GM23338 (cell line): ENCODE data around the gene EMILIN2. TPM values are rescaled to one million over a fixed set of nuclear protein-coding genes. Genes with fewer than 3 reads are reported as not detected.

ENCODE experiments used
- ATAC-seq: fragments of 200-7000 bp; cut with Tn5 transposase; 3 replicates; pipeline ENCODE4 v1.9.1; 2020
- DNase-seq: peaks from one replicate; pipeline ENCODE4 v3.0.0-alpha.2; 2015; ENCODE audit warnings: low spot score
- H2AFZ ChIP-seq: fragments of 200-600 bp; sonication (generic); 2 replicates; pipeline ENCODE4 v1.8.0; 2016; ENCODE audit warnings: antibody characterized with exemption, mild to moderate bottlenecking, moderate library complexity
- H3F3A ChIP-seq: fragments of 200-600 bp; sonication (generic); replicated peaks from 2 replicates; pipeline ENCODE4 v1.8.0; 2017; ENCODE audit warnings: antibody characterized with exemption, mixed run types, low read depth
- H3K27ac ChIP-seq: fragments of 200-600 bp; sonication (generic); 2 replicates; pipeline ENCODE4 v1.6.1; 2016; ENCODE audit warnings: low read depth
- H3K27me3 ChIP-seq: fragments of 200-600 bp; sonication (generic); 2 replicates; pipeline ENCODE4 v1.8.0; 2016; ENCODE audit warnings: mild to moderate bottlenecking, mixed run types, moderate library complexity; ENCODE audit not compliant: insufficient read depth
- H3K36me3 ChIP-seq: fragments of 200-600 bp; sonication (generic); 2 replicates; pipeline ENCODE4 v1.8.0; 2016; ENCODE audit warnings: mild to moderate bottlenecking; ENCODE audit not compliant: insufficient read depth
- H3K4me1 ChIP-seq: fragments of 200-600 bp; sonication (generic); 2 replicates; pipeline ENCODE4 v1.8.0; 2016; ENCODE audit warnings: mild to moderate bottlenecking, moderate library complexity; ENCODE audit not compliant: insufficient read depth
- H3K4me2 ChIP-seq: fragments of 200-600 bp; sonication (generic); 2 replicates; pipeline ENCODE4 v1.7.1; 2017; ENCODE audit warnings: mixed run types
- H3K4me3 ChIP-seq: fragments of 200-600 bp; sonication (generic); 2 replicates; pipeline ENCODE4 v1.6.1; 2016; ENCODE audit warnings: mixed run types
- H3K79me2 ChIP-seq: fragments of 200-600 bp; sonication (generic); replicated peaks from 2 replicates; pipeline ENCODE4 v1.8.0; 2017; ENCODE audit warnings: mild to moderate bottlenecking; ENCODE audit not compliant: insufficient read depth
- H3K9me2 ChIP-seq: fragments of 200-600 bp; sonication (generic); 2 replicates; pipeline ENCODE4 v1.8.0; 2017; ENCODE audit not compliant: insufficient read depth
- H4K20me1 ChIP-seq: fragments of 200-600 bp; sonication (generic); replicated peaks from 2 replicates; pipeline ENCODE4 v1.8.0; 2017; ENCODE audit warnings: mild to moderate bottlenecking; ENCODE audit not compliant: insufficient read depth
- H3K27ac Mint-ChIP-seq: 2 replicates; pipeline ENCODE4 v1.8.0; 2020; ENCODE audit warnings: inconsistent platforms, mild to moderate bottlenecking, moderate library complexity, mixed read lengths
- H3K27me3 Mint-ChIP-seq: 3 replicates; pipeline ENCODE4 v1.8.0; 2022; ENCODE audit warnings: low read depth, mild to moderate bottlenecking, moderate library complexity, mixed read lengths, inconsistent platforms; ENCODE audit not compliant: insufficient read depth, poor library complexity
- H3K36me3 Mint-ChIP-seq: 3 replicates; pipeline ENCODE4 v1.8.0; 2021; ENCODE audit warnings: low read depth, mild to moderate bottlenecking, inconsistent platforms, moderate library complexity, mixed read lengths
- H3K4me1 Mint-ChIP-seq: 3 replicates; pipeline ENCODE4 v1.8.0; 2020; ENCODE audit warnings: mild to moderate bottlenecking, inconsistent platforms, mixed read lengths
- H3K4me3 Mint-ChIP-seq: 3 replicates; pipeline ENCODE4 v1.8.0; 2021; ENCODE audit warnings: moderate library complexity, mild to moderate bottlenecking, inconsistent platforms, mixed read lengths
- H3K9me3 Mint-ChIP-seq: 3 replicates; pipeline ENCODE4 v1.8.0; 2020; ENCODE audit warnings: moderate library complexity, mild to moderate bottlenecking, inconsistent platforms, mixed read lengths
- CREB1 ChIP-seq: fragments of 250-450 bp; sonication (Bioruptor Pico); IDR thresholded peaks from 2 replicates; pipeline ENCODE4 v1.5.0; 2020; ENCODE audit warnings: low read depth, mild to moderate bottlenecking, moderate library complexity
- CTCF ChIP-seq, 2 experiments: fragments of 200-600 bp in 1 of 2; sonication (generic) in 1 of 2; conservative IDR thresholded peaks; 2 replicates each; pipeline versions ENCODE4 v1.5.1 to v1.6.1; 2016 to 2017; ENCODE audit warnings: antibody characterized with exemption in 2 of 2, low read depth in 2 of 2, mild to moderate bottlenecking in 2 of 2, moderate library complexity in 1 of 2
- ETS1 ChIP-seq: IDR thresholded peaks from 2 replicates; pipeline ENCODE4 v1.6.1; 2016; ENCODE audit warnings: antibody characterized with exemption
- EZH2 ChIP-seq: fragments of 200-600 bp; sonication (generic); IDR thresholded peaks from one replicate; pipeline ENCODE4 v1.8.0; 2017; ENCODE audit warnings: antibody characterized with exemption, mild to moderate bottlenecking, low read depth; ENCODE audit not compliant: unreplicated experiment
- EZH2phosphoT487 ChIP-seq: fragments of 200-600 bp; sonication (generic); IDR thresholded peaks from one replicate; pipeline ENCODE4 v1.8.1; 2018; ENCODE audit warnings: antibody characterized with exemption; ENCODE audit not compliant: unreplicated experiment
- JUNB ChIP-seq: IDR thresholded peaks from one replicate; pipeline ENCODE4 v1.6.1; 2016; ENCODE audit warnings: antibody characterized with exemption; ENCODE audit not compliant: unreplicated experiment
- NANOG ChIP-seq: IDR thresholded peaks from 2 replicates; pipeline ENCODE4 v1.6.1; 2016; ENCODE audit warnings: antibody characterized with exemption, borderline replicate concordance
- POLR2AphosphoS5 ChIP-seq: IDR thresholded peaks from 2 replicates; pipeline ENCODE4 v1.6.1; 2016; ENCODE audit warnings: antibody characterized with exemption, low read depth
- REST ChIP-seq: IDR thresholded peaks from one replicate; pipeline ENCODE4 v1.6.1; 2018; ENCODE audit warnings: antibody characterized with exemption; ENCODE audit not compliant: unreplicated experiment
- STAT1 ChIP-seq: IDR thresholded peaks from one replicate; pipeline ENCODE4 v1.6.1; 2016; ENCODE audit warnings: antibody characterized with exemption; ENCODE audit not compliant: unreplicated experiment
- ZNF462 ChIP-seq: fragments of 250-450 bp; sonication (Bioruptor Pico); IDR thresholded peaks from 2 replicates; pipeline ENCODE4 v1.5.0; 2020; ENCODE audit warnings: mild to moderate bottlenecking, moderate library complexity
- polyA plus RNA-seq: library from polyadenylated mRNA; unstranded; fragments of >200 nt; fragmentation: Nextera tagmentation; extraction: Ambion mirVana; gene quantifications from 2 replicates; pipeline ENCODE4 v1.2.1, GENCODE V29; 2016
- total RNA-seq: library from RNA; depleted of rRNA; stranded (reverse); fragments of >200 nt; shearing (Covaris generic); gene quantifications from 2 replicates; pipeline ENCODE4 v1.2.3, GENCODE V29; 2014

Gene EMILIN2
- total and polyA plus RNA-seq, 2 experiments from 2014 or later: 3.0 to 11.6 TPM

GRCh38 chr18:2893056-2893455 is 46.2 kb downstream of the EMILIN2 start:
- Histone ChIP-seq H3K4me2 (no peak overlapping the region), H4K20me1 (no peaks in the 10 kb centered on the region), H3K9me2 (no peaks in the 10 kb centered on the region), H3K79me2 (no peaks in the 10 kb centered on the region), H2AFZ (no peak overlapping the region), H3F3A (no peaks in the 10 kb centered on the region), H3K27ac (no peak overlapping the region), H3K4me1 (peaks cover 4% of the 10 kb centered on the region; the same call in 1 of the 2 replicates), H3K4me3 (no peak overlapping the region), H3K36me3 (no peaks in the 10 kb centered on the region), H3K27me3 (no peaks in the 10 kb centered on the region)
- DNase-seq (no peak), ATAC-seq (no peak)
- TF ChIP-seq POLR2AphosphoS5 (no peak), CREB1 (CRISPR knock-in tag) (no peak), ETS1 (no peak), CTCF (conservative IDR thresholded peaks at IDR 0.05; ENCODE audit: low read depth in 2 of 2) (no peak), EZH2 (no peak), NANOG (no peak), ZNF462 (no peak), JUNB (no peak), EZH2phosphoT487 (no peak), REST (no peak), STAT1 (no peak)
- peaks cover 5% of the 10 kb centered on the region; the same call in 1 of the 3 replicates for H3K9me3 Mint-ChIP-seq
- no peak overlapping the region for H3K27ac Mint-ChIP-seq
- H3K4me3 Mint-ChIP-seq: no peak overlapping the region
- H3K4me1 Mint-ChIP-seq: peaks cover 12% of the 10 kb centered on the region
- H3K27me3 Mint-ChIP-seq: peaks cover 4% of the 10 kb centered on the region
- H3K36me3 Mint-ChIP-seq: no peaks in the 10 kb centered on the region
